H9 (cell line): Measurements from ENCODE around the gene LRP2. TPM values are rescaled to one million over a fixed set of nuclear protein-coding genes. Genes with fewer than 3 reads are reported as not detected.

Source experiments
- DNase-seq: peaks from one replicate; pipeline ENCODE4 v3.0.0-alpha.2; 2017
- H2AFZ ChIP-seq: one replicate; pipeline ENCODE4 v1.6.1; 2013; ENCODE audit warnings: mild to moderate bottlenecking, low read length, control low read depth, moderate library complexity
- H2AK5ac ChIP-seq: 2 replicates; pipeline ENCODE4 v1.6.1; 2013; ENCODE audit warnings: low read length, control low read depth, mixed read lengths; ENCODE audit not compliant: insufficient read length
- H2BK120ac ChIP-seq: one replicate; pipeline ENCODE4 v1.6.1; 2013; ENCODE audit warnings: low read depth, mild to moderate bottlenecking, low read length, control low read depth, inconsistent platforms; ENCODE audit not compliant: poor library complexity, severe bottlenecking
- H2BK12ac ChIP-seq: 2 replicates; pipeline ENCODE4 v1.6.1; 2013; ENCODE audit warnings: low read length, control low read depth, mixed read lengths, low read depth; ENCODE audit not compliant: insufficient read length
- H2BK15ac ChIP-seq: 2 replicates; pipeline ENCODE4 v1.6.1; 2013; ENCODE audit warnings: low read depth, low read length, control low read depth
- H2BK20ac ChIP-seq: one replicate; pipeline ENCODE4 v1.6.1; 2013; ENCODE audit warnings: low read depth, mild to moderate bottlenecking, low read length, control low read depth, inconsistent platforms; ENCODE audit not compliant: poor library complexity, severe bottlenecking
- H2BK5ac ChIP-seq: 2 replicates; pipeline ENCODE4 v1.6.1; 2013; ENCODE audit warnings: low read length, control low read depth, mixed read lengths; ENCODE audit not compliant: insufficient read length
- H3K14ac ChIP-seq: 2 replicates; pipeline ENCODE4 v1.6.1; 2013; ENCODE audit warnings: low read length, control low read depth; ENCODE audit not compliant: insufficient read depth
- H3K18ac ChIP-seq: 2 replicates; pipeline ENCODE4 v1.6.1; 2013; ENCODE audit warnings: low read depth, mild to moderate bottlenecking, mixed read lengths, low read length, control low read depth; ENCODE audit not compliant: insufficient read length
- H3K23ac ChIP-seq: 2 replicates; pipeline ENCODE4 v1.6.1; 2013; ENCODE audit warnings: low read length, control low read depth, mixed read lengths, low read depth; ENCODE audit not compliant: insufficient read length
- H3K23me2 ChIP-seq: 2 replicates; pipeline ENCODE4 v1.6.1; 2013; ENCODE audit warnings: low read depth, mild to moderate bottlenecking, mixed read lengths, low read length, control low read depth; ENCODE audit not compliant: insufficient read length, poor library complexity, severe bottlenecking
- H3K27ac ChIP-seq: 2 replicates; pipeline ENCODE4 v1.5.1; 2013; ENCODE audit warnings: low read length, control low read depth, mixed read lengths, low read depth; ENCODE audit not compliant: insufficient read length
- H3K27me3 ChIP-seq: 2 replicates; pipeline ENCODE4 v1.6.1; 2013; ENCODE audit warnings: low read length, control low read depth, inconsistent platforms; ENCODE audit not compliant: insufficient read depth
- H3K4ac ChIP-seq: 2 replicates; pipeline ENCODE4 v1.6.1; 2013; ENCODE audit warnings: low read depth, mild to moderate bottlenecking, control low read depth, inconsistent platforms, low read length, moderate library complexity
- H3K4me1 ChIP-seq: 2 replicates; pipeline ENCODE4 v1.6.1; 2013; ENCODE audit warnings: low read length, control low read depth, inconsistent platforms; ENCODE audit not compliant: insufficient read depth
- H3K4me2 ChIP-seq: 2 replicates; pipeline ENCODE4 v1.6.1; 2013; ENCODE audit warnings: low read length, control low read depth, mixed read lengths; ENCODE audit not compliant: insufficient read length, insufficient read depth
- H3K56ac ChIP-seq: 2 replicates; pipeline ENCODE4 v1.6.1; 2013; ENCODE audit warnings: low read depth, mild to moderate bottlenecking, mixed read lengths, low read length, control low read depth; ENCODE audit not compliant: insufficient read length
- H3K79me1 ChIP-seq: 2 replicates; pipeline ENCODE4 v1.6.1; 2013; ENCODE audit warnings: low read depth, mild to moderate bottlenecking, moderate library complexity, low read length, control low read depth, inconsistent platforms; ENCODE audit not compliant: insufficient read depth, poor library complexity, severe bottlenecking
- H3K79me2 ChIP-seq: 2 replicates; pipeline ENCODE4 v1.6.1; 2013; ENCODE audit warnings: low read length, control low read depth, inconsistent platforms; ENCODE audit not compliant: insufficient read depth
- H3K9ac ChIP-seq: 2 replicates; pipeline ENCODE4 v1.6.1; 2013; ENCODE audit warnings: low read length, control low read depth, mixed read lengths; ENCODE audit not compliant: insufficient read length; ENCODE audit errors: extremely low read depth
- H3K9me3 ChIP-seq: one replicate; pipeline ENCODE4 v1.6.1; 2013; ENCODE audit warnings: low read depth, low read length, inconsistent platforms; ENCODE audit not compliant: control insufficient read depth
- H3T11ph ChIP-seq: one replicate; pipeline ENCODE4 v1.6.1; 2013; ENCODE audit warnings: mild to moderate bottlenecking, low read length, control low read depth, inconsistent platforms
- H4K20me1 ChIP-seq: one replicate; pipeline ENCODE4 v1.6.1; 2013; ENCODE audit not compliant: control insufficient read depth, insufficient read length, insufficient read depth
- H4K5ac ChIP-seq: 2 replicates; pipeline ENCODE4 v1.6.1; 2013; ENCODE audit warnings: low read depth, mild to moderate bottlenecking, mixed read lengths, low read length, control low read depth; ENCODE audit not compliant: insufficient read length
- H4K8ac ChIP-seq: replicated peaks from 2 replicates; pipeline ENCODE4 v1.6.1; 2013; ENCODE audit warnings: low read length, control low read depth, mixed read lengths, low read depth; ENCODE audit not compliant: insufficient read length
- H4K91ac ChIP-seq: 2 replicates; pipeline ENCODE4 v1.6.1; 2013; ENCODE audit warnings: low read depth, mild to moderate bottlenecking, moderate library complexity, mixed read lengths, low read length, control low read depth; ENCODE audit not compliant: insufficient read length
- H3K27ac Mint-ChIP-seq, 3 experiments: 2 replicates in 2 of 3; 3 replicates in 1 of 3; pipeline ENCODE4 v1.8.0; 2020 to 2021; ENCODE audit warnings: mixed read lengths in 3 of 3, mild to moderate bottlenecking in 1 of 3, moderate library complexity in 1 of 3
- H3K27me3 Mint-ChIP-seq: 2 replicates; pipeline ENCODE4 v1.8.0; 2021; ENCODE audit warnings: low read depth, mild to moderate bottlenecking, moderate library complexity, mixed read lengths
- H3K36me3 Mint-ChIP-seq, 3 experiments: 2 replicates in 2 of 3; 3 replicates in 1 of 3; pipeline ENCODE4 v1.8.0; 2020 to 2021; ENCODE audit warnings: low read depth in 3 of 3, mixed read lengths in 3 of 3; ENCODE audit not compliant: insufficient read depth in 1 of 3
- H3K4me1 Mint-ChIP-seq, 2 experiments: 2 replicates each; pipeline ENCODE4 v1.8.0; 2020; ENCODE audit warnings: mixed read lengths in 2 of 2
- H3K4me3 Mint-ChIP-seq, 2 experiments: 2 replicates in 1 of 2; 3 replicates in 1 of 2; pipeline ENCODE4 v1.8.0; 2020 to 2021; ENCODE audit warnings: mild to moderate bottlenecking in 2 of 2, mixed read lengths in 2 of 2, moderate library complexity in 1 of 2
- H3K9me3 Mint-ChIP-seq, 2 experiments: 2 replicates in 1 of 2; 3 replicates in 1 of 2; pipeline ENCODE4 v1.8.0; 2020; ENCODE audit warnings: mild to moderate bottlenecking in 2 of 2, mixed read lengths in 2 of 2, moderate library complexity in 1 of 2
- CTCF ChIP-seq: fragments of 200-600 bp; sonication (generic); conservative IDR thresholded peaks from 3 replicates; pipeline ENCODE4 v1.8.0; 2021; ENCODE audit warnings: antibody characterized with exemption, mild to moderate bottlenecking
- WGBS: extraction: QIAGEN DNeasy Blood & Tissue Kit; methylation state at CpG from one replicate; pipeline ENCODE4 v1.1.7; 2013; ENCODE audit warnings: missing lambda C conversion rate, low lambda C conversion rate, mixed read lengths; ENCODE audit not compliant: insufficient read length; ENCODE audit errors: extremely low coverage; 5-methylcytosine and 5-hydroxymethylcytosine counted together
- total RNA-seq: library from RNA; stranded (reverse); gene quantifications from 2 replicates; pipeline ENCODE4 v1.2.1, GENCODE V29; 2021

LRP2 gene
- total RNA-seq, 1 experiment from 2014 or later: 1.4 TPM

- Histone ChIP-seq H2AFZ (no peak overlapping the region), H2BK120ac (no peak overlapping the region), H3K4me1 (no peaks in the 10 kb centered on the region; the same call in 1 of the 2 replicates), H3K4me2 (no peak overlapping the region), H3T11ph (no peak overlapping the region), H2AK5ac (no peak overlapping the region), H3K27ac (no peak overlapping the region), H2BK5ac (no peak overlapping the region), H3K79me2 (no peaks in the 10 kb centered on the region), H4K91ac (no peak overlapping the region), H2BK20ac (no peak overlapping the region), H4K8ac (no peak overlapping the region), H4K20me1 (no peaks in the 10 kb centered on the region), H4K5ac (no peak overlapping the region), H3K23me2 (no peaks in the 10 kb centered on the region), H2BK15ac (no peak overlapping the region), H3K23ac (no peak overlapping the region), H3K27me3 (no peaks in the 10 kb centered on the region), H3K9me3 (no peaks in the 10 kb centered on the region), H3K9ac (no peak overlapping the region), H3K18ac (no peak overlapping the region), H3K79me1 (no peaks in the 10 kb centered on the region), H3K56ac (no peak overlapping the region), H3K14ac (no peak overlapping the region; the same call in 1 of the 2 replicates), H2BK12ac (no peak overlapping the region), H3K4ac (no peak overlapping the region)
- no CpG with 5 or more reads among the region's 4 CpGs for WGBS
- H3K27me3 Mint-ChIP-seq: no peaks in the 10 kb centered on the region
- H3K4me3 Mint-ChIP-seq: no peak overlapping the region
- no peaks in the 10 kb centered on the region for H3K9me3 Mint-ChIP-seq
- H3K4me1 Mint-ChIP-seq: peaks cover 22 to 26% of the 10 kb centered on the region in 2 experiments
- TF ChIP-seq CTCF: no peak
- H3K36me3 Mint-ChIP-seq: no peaks in the 10 kb centered on the region
- DNase-seq: no peak
- peak overlapping the region in 1 of 3 experiments; percentile 85; a peak in 1 of 7 replicates for H3K27ac Mint-ChIP-seq
Measured at GRCh38 chr2:169286624-169287231, 75.6 kb downstream of the LRP2 start.
